PC-9 (cell line): ENCODE data around the gene HSPA12B. TPM values are rescaled to one million over a fixed set of nuclear protein-coding genes. Genes with fewer than 3 reads are reported as not detected.

Experiments
- BruUV-seq: library from RNA; stranded (reverse); fragments of 400-500 nt; replicated peaks from 2 replicates; lab custom pipeline; 2021; lab: Mats Ljungman, UMichigan
- CTCF ChIA-PET: fragments of 300-600 bp; sonication (Branson Sonifier 250); formaldehyde crosslinking; loops from one replicate; lab custom pipeline; 2022; ENCODE audit warnings: antibody characterized with exemption; lab: Charles Lee
- POLR2A ChIA-PET: fragments of 300-600 bp; sonication (Branson Sonifier 250); formaldehyde crosslinking; loops from one replicate; lab custom pipeline; 2022; ENCODE audit warnings: antibody characterized with exemption; ENCODE audit not compliant: unreplicated experiment; lab: Charles Lee
- DNase-seq, 2 experiments: peaks; one replicate each; pipeline versions ENCODE4 v3.0.0 to v3.0.0-alpha.2; 2015 to 2022; ENCODE audit warnings: mixed read lengths in 1 of 2
- H2AFZ ChIP-seq: fragments of 200-600 bp; sonication (generic); 2 replicates; pipeline ENCODE4 v1.8.1; 2017; ENCODE audit warnings: antibody characterized with exemption
- H3F3A ChIP-seq: fragments of 200-600 bp; sonication (generic); 2 replicates; pipeline ENCODE4 v1.8.1; 2017; ENCODE audit warnings: antibody characterized with exemption, mild to moderate bottlenecking, low read depth; ENCODE audit not compliant: insufficient read depth
- H3K27ac ChIP-seq: fragments of 200-600 bp; sonication (generic); 2 replicates; pipeline ENCODE4 v1.6.1; 2016; ENCODE audit warnings: mixed run types
- H3K27me3 ChIP-seq: fragments of 200-600 bp; sonication (generic); 2 replicates; pipeline ENCODE4 v1.6.1; 2016; ENCODE audit warnings: low read depth, mixed run types; ENCODE audit not compliant: insufficient read depth
- H3K36me3 ChIP-seq: fragments of 200-600 bp; sonication (generic); 2 replicates; pipeline ENCODE4 v1.6.1; 2016; ENCODE audit warnings: low read depth, mixed run types
- H3K4me1 ChIP-seq: fragments of 200-600 bp; sonication (generic); replicated peaks from 2 replicates; pipeline ENCODE4 v1.6.1; 2016; ENCODE audit warnings: mixed run types; ENCODE audit not compliant: insufficient read depth
- H3K4me2 ChIP-seq: fragments of 200-600 bp; sonication (generic); 2 replicates; pipeline ENCODE4 v1.6.1; 2017; ENCODE audit warnings: mixed run types
- H3K4me3 ChIP-seq: fragments of 200-600 bp; sonication (generic); 2 replicates; pipeline ENCODE4 v1.6.1; 2016; ENCODE audit warnings: mixed run types
- H3K79me2 ChIP-seq: fragments of 200-600 bp; sonication (generic); 2 replicates; pipeline ENCODE4 v1.6.1; 2017; ENCODE audit warnings: low read depth, mixed run types
- H3K9me2 ChIP-seq: fragments of 200-600 bp; sonication (generic); 2 replicates; pipeline ENCODE4 v1.8.1; 2017; ENCODE audit warnings: mild to moderate bottlenecking; ENCODE audit not compliant: insufficient read depth
- H3K9me3 ChIP-seq: fragments of 200-600 bp; sonication (generic); 2 replicates; pipeline ENCODE4 v1.8.1; 2016; ENCODE audit warnings: low read depth; ENCODE audit not compliant: insufficient read depth
- H4K20me1 ChIP-seq: fragments of 200-600 bp; sonication (generic); 2 replicates; pipeline ENCODE4 v1.8.1; 2017; ENCODE audit not compliant: insufficient read depth
- EZH2 ChIP-seq: fragments of 200-600 bp; sonication (generic); IDR thresholded peaks from 2 replicates; pipeline ENCODE4 v1.8.0; 2017; ENCODE audit warnings: antibody characterized with exemption, low read depth
- intact Hi-C: fragments of 100-400 bp; cut with micrococcal nuclease; formaldehyde crosslinking; loops from one replicate; pipeline ENCODE4 v1.10.0; 2022; ENCODE audit not compliant: unreplicated experiment
- total RNA-seq: library from RNA; stranded (reverse); gene quantifications from 2 replicates; pipeline ENCODE4 v1.2.3, GENCODE V29; 2021
- TF ChIP-seq, protein P1 (sequence below): fragments of 200-600 bp; sonication (generic); conservative IDR thresholded peaks from 2 replicates; pipeline ENCODE4 v1.6.1; 2017; ENCODE audit warnings: mixed run types, antibody characterized with exemption, mild to moderate bottlenecking, moderate library complexity

HSPA12B gene
- total RNA-seq, 1 experiment from 2014 or later: not detected

DNA sequence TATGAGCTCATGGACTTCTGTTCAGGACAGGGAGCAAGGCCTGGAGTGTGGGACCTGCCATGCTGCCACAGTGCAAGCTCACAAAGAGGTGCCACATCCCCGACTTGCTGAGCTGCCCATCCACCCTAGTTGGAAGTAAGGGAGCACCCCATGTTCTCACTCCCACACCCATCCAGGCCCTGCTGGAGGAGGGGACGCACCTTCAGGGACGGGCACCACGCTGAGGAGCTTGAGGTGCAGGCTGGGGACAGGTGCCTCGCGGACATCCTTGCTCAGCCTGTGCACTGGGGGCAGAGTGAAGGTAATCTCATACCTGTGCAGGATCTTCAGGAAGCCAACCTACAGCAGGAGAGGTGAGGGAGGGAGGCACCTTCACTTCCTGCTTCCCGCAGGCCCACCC, 22.8 kb downstream of the HSPA12B start:
- Histone ChIP-seq H3K27me3 (no peaks in the 10 kb centered on the region), H3K4me2 (no peak overlapping the region), H3K9me2 (no peaks in the 10 kb centered on the region), H3K9me3 (no peaks in the 10 kb centered on the region), H3K4me3 (no peak overlapping the region), H3K4me1 (no peaks in the 10 kb centered on the region), H4K20me1 (no peaks in the 10 kb centered on the region), H2AFZ (no peak overlapping the region), H3K79me2 (no peaks in the 10 kb centered on the region), H3K27ac (no peak overlapping the region), H3K36me3 (no peaks in the 10 kb centered on the region), H3F3A (no peaks in the 10 kb centered on the region)
- ChIA-PET POLR2A (no interaction called here), CTCF (interaction anchor here (1.2 kb wide), 1 partner anchor 11 kb away, joined by 4 read pairs; no protein-coding TSS in a partner anchor)
- TF ChIP-seq EZH2: no peak
- TF ChIP-seq, protein P1, sequence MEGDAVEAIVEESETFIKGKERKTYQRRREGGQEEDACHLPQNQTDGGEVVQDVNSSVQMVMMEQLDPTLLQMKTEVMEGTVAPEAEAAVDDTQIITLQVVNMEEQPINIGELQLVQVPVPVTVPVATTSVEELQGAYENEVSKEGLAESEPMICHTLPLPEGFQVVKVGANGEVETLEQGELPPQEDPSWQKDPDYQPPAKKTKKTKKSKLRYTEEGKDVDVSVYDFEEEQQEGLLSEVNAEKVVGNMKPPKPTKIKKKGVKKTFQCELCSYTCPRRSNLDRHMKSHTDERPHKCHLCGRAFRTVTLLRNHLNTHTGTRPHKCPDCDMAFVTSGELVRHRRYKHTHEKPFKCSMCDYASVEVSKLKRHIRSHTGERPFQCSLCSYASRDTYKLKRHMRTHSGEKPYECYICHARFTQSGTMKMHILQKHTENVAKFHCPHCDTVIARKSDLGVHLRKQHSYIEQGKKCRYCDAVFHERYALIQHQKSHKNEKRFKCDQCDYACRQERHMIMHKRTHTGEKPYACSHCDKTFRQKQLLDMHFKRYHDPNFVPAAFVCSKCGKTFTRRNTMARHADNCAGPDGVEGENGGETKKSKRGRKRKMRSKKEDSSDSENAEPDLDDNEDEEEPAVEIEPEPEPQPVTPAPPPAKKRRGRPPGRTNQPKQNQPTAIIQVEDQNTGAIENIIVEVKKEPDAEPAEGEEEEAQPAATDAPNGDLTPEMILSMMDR: no peak
- DNase-seq: no peak
- BruUV-seq: no TSS peak
- intact Hi-C loops: no loop called here

- H3F3A ChIP-seq: no peaks in the 10 kb centered on the region
- H3K4me3 ChIP-seq: no peak overlapping the region
- no peaks in the 10 kb centered on the region for H3K9me3 ChIP-seq
- DNase-seq: no peak
- no peak overlapping the region for H3K27ac ChIP-seq
- TF ChIP-seq EZH2: no peak
- TF ChIP-seq, protein P1: no peak
- no peak overlapping the region for H3K4me2 ChIP-seq
- H3K4me1 ChIP-seq: no peaks in the 10 kb centered on the region
- CTCF ChIA-PET: interaction anchor here (1.2 kb wide), 1 partner anchor 12 kb away, joined by 4 read pairs; no protein-coding TSS in a partner anchor
- H3K79me2 ChIP-seq: no peaks in the 10 kb centered on the region
- no peaks in the 10 kb centered on the region for H3K27me3 ChIP-seq
- H4K20me1 ChIP-seq: no peaks in the 10 kb centered on the region
- no peaks in the 10 kb centered on the region for H3K36me3 ChIP-seq
- intact Hi-C loops: no loop called here
- no peaks in the 10 kb centered on the region for H3K9me2 ChIP-seq
- POLR2A ChIA-PET: no interaction called here
- no peak overlapping the region for H2AFZ ChIP-seq
- no TSS peak for BruUV-seq
Measured at GRCh38 chr20:3755814-3756480, 23.5 kb downstream of the HSPA12B start.

GRCh38 chr20:3757268-3757667, 24.8 kb downstream of the HSPA12B start:
- no TSS peak for BruUV-seq
- no peaks in the 10 kb centered on the region; the same call in 1 of the 2 replicates for H4K20me1 ChIP-seq
- no peak overlapping the region for H3K4me2 ChIP-seq
- H3K9me3 ChIP-seq: no peaks in the 10 kb centered on the region
- no peak overlapping the region for H3K27ac ChIP-seq
- no peaks in the 10 kb centered on the region for H3F3A ChIP-seq
- H3K4me3 ChIP-seq: no peak overlapping the region
- H3K36me3 ChIP-seq: no peaks in the 10 kb centered on the region
- intact Hi-C loops: no loop called here
- no peaks in the 10 kb centered on the region for H3K9me2 ChIP-seq
- H3K27me3 ChIP-seq: no peaks in the 10 kb centered on the region
- H2AFZ ChIP-seq: no peak overlapping the region
- H3K79me2 ChIP-seq: no peaks in the 10 kb centered on the region
- DNase-seq: no peak
- ChIA-PET POLR2A (interaction anchor here (0.8 kb wide), 1 partner anchor 1361 kb away, joined by 3 read pairs; no protein-coding TSS in a partner anchor), CTCF (no interaction called here)
- TF ChIP-seq EZH2: no peak
- TF ChIP-seq, protein P1: no peak
- no peaks in the 10 kb centered on the region for H3K4me1 ChIP-seq
